GM18520 (cell line): ENCODE results near the gene CAMK2D.
"Not testable (repeated sequence)": the region's sequence is repeated elsewhere in the genome, so short reads cannot be mapped to it uniquely, and the experiment has no call there.

Experiments used
- ATAC-seq: cut with Tn5 transposase; IDR thresholded peaks from one replicate; pipeline ENCODE4 v1.9.1; 2021; ENCODE audit not compliant: unreplicated experiment

The CAMK2D gene

GRCh38 chr4:113761620-113762185, at the start of gene CAMK2D:
CAMK2D (minus strand) TSS chr4:113761738; CDS start chr4:113761068, 670 bp downstream.
- peak; percentile 30 for ATAC-seq

GRCh38 chr4:113810906-113811305, 49.4 kb upstream of the CAMK2D start:
- ATAC-seq = no peak

- no peak for ATAC-seq
Observed at GRCh38 chr4:113809311-113809710, 47.8 kb upstream of the CAMK2D start.

- no peak for ATAC-seq
Observed at GRCh38 chr4:113806850-113807249, 45.3 kb upstream of the CAMK2D start.

GRCh38 chr4:113801882-113802281, 40.3 kb upstream of the CAMK2D start:
- no peak for ATAC-seq

- ATAC-seq = not testable (repeated sequence)
Observed at GRCh38 chr4:113796381-113796780, 34.8 kb upstream of the CAMK2D start.

GRCh38 chr4:113790478-113790877, 28.9 kb upstream of the CAMK2D start:
- ATAC-seq = no peak

GRCh38 chr4:113788888-113789287, 27.4 kb upstream of the CAMK2D start:
- no peak for ATAC-seq

GRCh38 chr4:113785781-113786180, 24.2 kb upstream of the CAMK2D start:
- ATAC-seq = no peak

GRCh38 chr4:113784497-113785250, 23.1 kb upstream of the CAMK2D start:
- ATAC-seq = no peak

GRCh38 chr4:113783701-113784100, 22.2 kb upstream of the CAMK2D start:
- no peak for ATAC-seq

- no peak for ATAC-seq
Observed at GRCh38 chr4:113783289-113783688, 21.8 kb upstream of the CAMK2D start.

- ATAC-seq = no peak
Observed at GRCh38 chr4:113781439-113782040, 20.0 kb upstream of the CAMK2D start.

GRCh38 chr4:113776679-113777078, 15.1 kb upstream of the CAMK2D start:
- no peak for ATAC-seq

GRCh38 chr4:113776016-113776415, 14.5 kb upstream of the CAMK2D start:
- no peak for ATAC-seq

- ATAC-seq = no peak
Observed at GRCh38 chr4:113773756-113774155, 12.2 kb upstream of the CAMK2D start.

GRCh38 chr4:113773014-113773413, 11.5 kb upstream of the CAMK2D start:
- ATAC-seq = no peak

GRCh38 chr4:113772319-113772718, 10.8 kb upstream of the CAMK2D start:
- no peak for ATAC-seq

GRCh38 chr4:113769744-113770143, 8.2 kb upstream of the CAMK2D start:
- no peak for ATAC-seq

GRCh38 chr4:113768952-113769351, 7.4 kb upstream of the CAMK2D start:
- no peak for ATAC-seq

- ATAC-seq = no peak
Observed at GRCh38 chr4:113766882-113767281, 5.3 kb upstream of the CAMK2D start.

GRCh38 chr4:113764720-113765264, 3.3 kb upstream of the CAMK2D start:
- no peak for ATAC-seq
